ENCODE measurements around the gene RYR1. TPM values are rescaled to one million over a fixed set of nuclear protein-coding genes. Genes with fewer than 3 reads are reported as not detected.

The RYR1 gene
- total and polyA plus RNA-seq, 8 donors, result 1.5 to 5.8 (median 3.6) TPM

- H3K9me3 ChIP-seq, result no peaks in the 10 kb centered on the region
- H3K4me1 ChIP-seq, result peaks cover 9 to 27% of the 10 kb centered on the region in 2 donors
- no peak for ATAC-seq
- H3K27me3 ChIP-seq, result peaks cover 39 to 97% of the 10 kb centered on the region in 2 donors
- no peak overlapping the region for H3K27ac ChIP-seq
- intact Hi-C loops (cut with DNase I), result no loop called here
- TF ChIP-seq CTCF (IDR thresholded peaks at IDR 0.05), result no peak
- no peak overlapping the region for H3K4me3 ChIP-seq
- no peak for DNase-seq
- H3K36me3 ChIP-seq, result no peaks in the 10 kb centered on the region
Measured at GRCh38 chr19:38392707-38393308, 40.7 kb upstream of the RYR1 start.

GRCh38 chr19:38394488-38394887 lies 39.0 kb upstream of the RYR1 start:
- peak; percentile 21 for ATAC-seq
- peak in 1 of 4 donors; percentile 36 for DNase-seq
- Histone ChIP-seq H3K36me3 (no peaks in the 10 kb centered on the region), H3K27ac (no peak overlapping the region), H3K4me3 (no peak overlapping the region), H3K4me1 (peaks cover 0 to 10% of the 10 kb centered on the region in 2 donors), H3K27me3 (peaks cover 45 to 97% of the 10 kb centered on the region in 2 donors), H3K9me3 (no peaks in the 10 kb centered on the region)
- no peak for TF ChIP-seq CTCF (IDR thresholded peaks at IDR 0.05)
- intact Hi-C loops (cut with DNase I), result no loop called here

DNA sequence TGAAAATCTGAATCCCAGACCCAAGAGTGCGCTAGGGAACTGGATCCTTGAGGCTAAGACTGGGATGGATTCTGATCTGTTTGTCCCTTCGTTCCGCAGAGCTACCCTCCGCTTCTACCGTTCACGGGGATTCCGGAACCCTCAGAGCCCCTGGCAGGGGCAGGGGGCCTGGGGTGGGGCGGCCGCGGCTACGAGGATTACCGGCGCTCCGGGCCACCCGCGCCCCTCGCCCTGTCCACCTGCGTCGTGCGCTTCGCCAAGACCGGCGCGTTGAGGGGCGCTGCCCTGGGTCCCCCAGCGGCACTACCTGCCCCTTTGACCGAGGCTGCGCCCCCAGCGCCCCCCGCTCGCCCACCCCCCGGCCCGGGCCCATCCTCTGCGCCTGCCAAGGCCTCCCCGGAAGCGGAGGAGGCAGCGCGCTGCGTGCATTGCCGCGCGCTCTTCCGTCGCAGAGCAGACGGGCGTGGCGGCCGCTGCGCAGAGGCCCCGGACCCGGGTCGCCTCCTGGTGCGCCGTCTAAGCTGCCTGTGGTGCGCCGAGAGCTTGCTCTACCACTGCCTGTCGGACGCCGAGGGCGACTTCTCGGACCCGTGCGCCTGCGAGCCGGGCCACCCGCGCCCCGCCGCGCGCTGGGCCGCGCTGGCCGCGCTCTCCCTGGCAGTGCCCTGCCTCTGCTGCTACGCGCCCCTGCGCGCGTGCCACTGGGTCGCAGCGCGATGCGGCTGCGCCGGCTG lies 37.9 kb upstream of the RYR1 start:
- intact Hi-C loops (cut with DNase I), result no loop called here
- Histone ChIP-seq H3K9me3 (no peaks in the 10 kb centered on the region), H3K4me3 (peak overlapping the region in 1 of 2 donors; percentile 16), H3K27me3 (peaks cover 45 to 97% of the 10 kb centered on the region in 2 donors), H3K36me3 (no peaks in the 10 kb centered on the region), H3K27ac (no peak overlapping the region), H3K4me1 (peaks cover 0 to 9% of the 10 kb centered on the region in 2 donors)
- no peak for TF ChIP-seq CTCF (IDR thresholded peaks at IDR 0.05)
- DNase-seq (no peak), ATAC-seq (no peak)

DNA sequence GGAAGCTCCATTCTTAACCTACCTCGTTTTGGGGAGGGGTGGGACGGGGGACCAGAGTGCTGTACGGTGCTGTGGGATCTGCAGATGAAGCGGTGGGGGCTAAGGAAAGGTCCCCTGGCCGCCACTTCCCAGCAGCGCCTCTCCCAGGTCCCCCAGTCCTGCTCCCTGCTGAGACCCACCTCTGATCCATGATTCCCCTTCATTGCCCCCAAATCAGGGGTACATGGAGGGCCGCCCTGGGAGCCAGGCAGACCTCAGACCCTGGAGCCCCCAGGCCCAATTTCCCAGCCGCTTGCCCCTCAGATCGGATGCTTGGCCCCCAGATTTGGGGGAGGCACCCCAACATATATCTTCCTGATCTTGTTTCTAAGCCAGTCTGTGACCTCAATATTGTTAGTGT lies 34.4 kb upstream of the RYR1 start:
- Histone ChIP-seq H3K9me3 (no peaks in the 10 kb centered on the region), H3K4me1 (peaks cover 0 to 16% of the 10 kb centered on the region in 2 donors), H3K27ac (no peak overlapping the region), H3K27me3 (peaks cover 39 to 69% of the 10 kb centered on the region in 2 donors), H3K36me3 (no peaks in the 10 kb centered on the region), H3K4me3 (no peak overlapping the region)
- ATAC-seq (no peak), DNase-seq (no peak)
- intact Hi-C loops (cut with DNase I), result no loop called here
- TF ChIP-seq CTCF (IDR thresholded peaks at IDR 0.05), result no peak

DNA sequence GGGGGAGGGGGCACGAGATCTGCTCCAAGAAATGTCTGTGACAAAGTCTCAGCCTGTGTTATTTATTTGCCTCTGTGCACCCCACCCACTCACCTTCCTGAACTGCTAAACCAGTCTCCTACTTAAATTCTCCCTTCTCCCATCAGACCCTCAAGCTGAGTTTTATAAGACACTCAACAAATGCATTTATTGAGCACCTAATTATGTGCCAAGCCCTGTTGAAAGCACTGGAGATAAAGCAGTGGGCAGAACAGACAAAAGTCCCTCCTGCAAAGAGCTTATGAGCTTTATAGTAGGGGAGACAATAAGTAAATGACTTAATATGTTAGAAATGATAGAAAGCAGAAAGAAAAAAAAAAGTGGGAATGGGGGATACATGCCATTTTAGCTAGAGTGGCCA lies 34.0 kb upstream of the RYR1 start:
- ATAC-seq (no peak), DNase-seq (no peak)
- Histone ChIP-seq H3K4me3 (no peak overlapping the region), H3K27me3 (peaks cover 35 to 64% of the 10 kb centered on the region in 2 donors), H3K27ac (no peak overlapping the region), H3K4me1 (peaks cover 0 to 21% of the 10 kb centered on the region in 2 donors), H3K36me3 (no peaks in the 10 kb centered on the region), H3K9me3 (no peaks in the 10 kb centered on the region)
- no peak for TF ChIP-seq CTCF (IDR thresholded peaks at IDR 0.05)
- intact Hi-C loops (cut with DNase I), result no loop called here

Data from left lung (tissue), 10 donors.